PC-9 (cell line): ENCODE data around the gene SDHAF2.

Source experiments
- EZH2 ChIP-seq: fragments of 200-600 bp; sonication (generic); IDR thresholded peaks from 2 replicates; pipeline ENCODE4 v1.8.0; 2017; ENCODE audit warnings: antibody characterized with exemption, low read depth
- TF ChIP-seq, protein P1 (sequence below): fragments of 200-600 bp; sonication (generic); conservative IDR thresholded peaks from 2 replicates; pipeline ENCODE4 v1.6.1; 2017; ENCODE audit warnings: mixed run types, antibody characterized with exemption, mild to moderate bottlenecking, moderate library complexity

DNA sequence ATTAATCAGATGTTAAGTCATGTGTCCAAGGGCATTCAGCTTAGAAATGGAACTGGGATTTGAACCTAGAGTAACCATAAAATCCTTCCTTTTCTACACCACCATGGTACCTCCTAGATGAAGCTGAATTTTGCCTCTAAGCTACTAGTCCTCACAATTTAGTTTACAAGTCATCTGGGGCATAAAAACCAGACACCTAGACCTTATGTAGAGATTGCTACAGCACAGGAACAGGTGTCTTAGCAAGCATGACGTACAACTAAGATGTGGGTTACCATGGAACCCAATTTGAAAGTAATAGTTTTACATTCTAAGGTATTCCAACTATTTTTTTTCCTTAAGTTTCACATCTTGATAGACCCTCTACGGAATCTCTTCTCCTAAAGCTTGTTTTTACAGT lies 28.4 kb upstream of the SDHAF2 start:
- TF ChIP-seq, protein P1, sequence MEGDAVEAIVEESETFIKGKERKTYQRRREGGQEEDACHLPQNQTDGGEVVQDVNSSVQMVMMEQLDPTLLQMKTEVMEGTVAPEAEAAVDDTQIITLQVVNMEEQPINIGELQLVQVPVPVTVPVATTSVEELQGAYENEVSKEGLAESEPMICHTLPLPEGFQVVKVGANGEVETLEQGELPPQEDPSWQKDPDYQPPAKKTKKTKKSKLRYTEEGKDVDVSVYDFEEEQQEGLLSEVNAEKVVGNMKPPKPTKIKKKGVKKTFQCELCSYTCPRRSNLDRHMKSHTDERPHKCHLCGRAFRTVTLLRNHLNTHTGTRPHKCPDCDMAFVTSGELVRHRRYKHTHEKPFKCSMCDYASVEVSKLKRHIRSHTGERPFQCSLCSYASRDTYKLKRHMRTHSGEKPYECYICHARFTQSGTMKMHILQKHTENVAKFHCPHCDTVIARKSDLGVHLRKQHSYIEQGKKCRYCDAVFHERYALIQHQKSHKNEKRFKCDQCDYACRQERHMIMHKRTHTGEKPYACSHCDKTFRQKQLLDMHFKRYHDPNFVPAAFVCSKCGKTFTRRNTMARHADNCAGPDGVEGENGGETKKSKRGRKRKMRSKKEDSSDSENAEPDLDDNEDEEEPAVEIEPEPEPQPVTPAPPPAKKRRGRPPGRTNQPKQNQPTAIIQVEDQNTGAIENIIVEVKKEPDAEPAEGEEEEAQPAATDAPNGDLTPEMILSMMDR = no peak
- TF ChIP-seq EZH2 = no peak
